T-cell (primary cell): ENCODE measurements around the gene SNAPC2. TPM values are rescaled to one million over a fixed set of nuclear protein-coding genes. Genes with fewer than 3 reads are reported as not detected.

Experiments used
- ATAC-seq, 4 experiments: fragments of 200-7000 bp in 3 of 4; fragments of 150-1000 bp in 1 of 4; cut with Tn5 transposase; replicated peaks in 1 of 4; 1 replicate in 3 of 4; 2 replicates in 1 of 4; pipeline ENCODE4 v1.10.0; 2021; ENCODE audit warnings: moderate library complexity in 3 of 4, mild to moderate bottlenecking in 2 of 4, moderate number of reproducible peaks in 1 of 4
- CTCF ChIA-PET, 2 donors: fragments of 300-600 bp; sonication (Branson Sonifier 250); formaldehyde crosslinking; loops; one replicate each; lab custom pipeline; 2022; ENCODE audit warnings: antibody characterized with exemption in 2 of 2; lab: Charles Lee
- POLR2A ChIA-PET, 2 donors: fragments of 300-600 bp; sonication (Branson Sonifier 250); formaldehyde crosslinking; loops; one replicate each; lab custom pipeline; 2022; ENCODE audit warnings: antibody characterized with exemption in 2 of 2; lab: Charles Lee
- DNase-seq, 35 experiments: peaks; one replicate each; pipeline versions ENCODE4 v3.0.0 to v3.0.0-alpha.2; 2013 to 2023
- H3K27ac ChIP-seq: one replicate; pipeline ENCODE4 v1.5.1; 2013; ENCODE audit warnings: low read length
- H3K27me3 ChIP-seq, 2 experiments: replicated peaks in 1 of 2; 1 replicate in 1 of 2; 2 replicates in 1 of 2; pipeline versions ENCODE4 v1.6.1 to v1.7.0; 2013; ENCODE audit warnings: low read length in 1 of 2, mixed read lengths in 1 of 2; ENCODE audit not compliant: control insufficient read depth in 2 of 2, insufficient read depth in 2 of 2; ENCODE audit errors: extremely low read depth in 1 of 2
- H3K36me3 ChIP-seq, 2 donors: 1 replicate in 1 of 2; 2 replicates in 1 of 2; pipeline versions ENCODE4 v1.6.1 to v1.7.0; 2013; ENCODE audit warnings: low read length in 1 of 2; ENCODE audit not compliant: control insufficient read depth in 2 of 2, insufficient read depth in 1 of 2; ENCODE audit errors: extremely low read depth in 1 of 2
- H3K4me1 ChIP-seq, 2 experiments: 1 replicate in 1 of 2; 2 replicates in 1 of 2; pipeline versions ENCODE4 v1.6.1 to v1.7.0; 2013; ENCODE audit warnings: low read length in 2 of 2, mixed read lengths in 1 of 2; ENCODE audit not compliant: insufficient read depth in 2 of 2, control insufficient read depth in 1 of 2; ENCODE audit errors: extremely low read depth in 1 of 2
- H3K4me3 ChIP-seq, 2 donors: 1 replicate in 1 of 2; 2 replicates in 1 of 2; pipeline versions ENCODE4 v1.5.1 to v1.7.0; 2013; ENCODE audit warnings: mild to moderate bottlenecking in 2 of 2, low read length in 1 of 2, moderate library complexity in 1 of 2; ENCODE audit not compliant: control insufficient read depth in 1 of 2; ENCODE audit errors: extremely low read depth in 1 of 2
- H3K9me3 ChIP-seq: 2 replicates; pipeline ENCODE4 v1.7.0; 2013
- H3K27ac Mint-ChIP-seq, 2 donors: one replicate each; pipeline ENCODE4 v1.8.0; 2020 to 2021; ENCODE audit warnings: mild to moderate bottlenecking in 2 of 2, mixed read lengths in 2 of 2
- H3K27me3 Mint-ChIP-seq, 2 donors: one replicate each; pipeline ENCODE4 v1.8.0; 2021 to 2022; ENCODE audit warnings: mixed read lengths in 2 of 2
- H3K36me3 Mint-ChIP-seq: one replicate; pipeline ENCODE4 v1.8.0; 2021; ENCODE audit warnings: mixed read lengths
- H3K4me1 Mint-ChIP-seq, 3 donors: one replicate each; pipeline ENCODE4 v1.8.0; 2020 to 2022; ENCODE audit warnings: mixed read lengths in 3 of 3, mild to moderate bottlenecking in 1 of 3
- H3K4me3 Mint-ChIP-seq, 3 donors: one replicate each; pipeline ENCODE4 v1.8.0; 2020 to 2022; ENCODE audit warnings: mild to moderate bottlenecking in 3 of 3, mixed read lengths in 3 of 3, moderate library complexity in 3 of 3
- H3K9me3 Mint-ChIP-seq, 3 donors: one replicate each; pipeline ENCODE4 v1.8.0; 2020 to 2022; ENCODE audit warnings: mixed read lengths in 3 of 3
- WGBS: methylation state at CpG from one replicate; pipeline ENCODE4 v1.1.5; 2013; ENCODE audit warnings: missing lambda C conversion rate; ENCODE audit not compliant: insufficient coverage; 5-methylcytosine and 5-hydroxymethylcytosine counted together
- total RNA-seq, 35 experiments: library from RNA in 6 of 35; stranded (reverse) in 6 of 35; fragments of 120-200 nt in 1 of 35; gene quantifications; one replicate each; pipeline versions ENCODE4 v1.2.1 to v1.2.4 and lab custom pipeline; 2013 to 2026

Gene SNAPC2
- total RNA-seq, 5 donors from 2014 or later (not counting 1 experiment from before 2014, with no cell fraction given) = 9.0 to 22.9 (median 18.6) TPM

- peaks cover 26 to 29% (median 27%) of the 10 kb centered on the region in 3 donors for H3K4me1 Mint-ChIP-seq
- no peak for DNase-seq
- CTCF ChIA-PET = no interaction called here
- H3K27me3 Mint-ChIP-seq = no peaks in the 10 kb centered on the region
- H3K4me3 Mint-ChIP-seq = no peak overlapping the region
- Histone ChIP-seq H3K27ac (no peak overlapping the region), H3K4me1 (peaks cover 6 to 54% of the 10 kb centered on the region in 2 experiments), H3K36me3 (peaks cover 23 to 42% of the 10 kb centered on the region in 2 donors), H3K9me3 (no peaks in the 10 kb centered on the region), H3K27me3 (no peaks in the 10 kb centered on the region), H3K4me3 (no peak overlapping the region)
- H3K27ac Mint-ChIP-seq = no peak overlapping the region
- POLR2A ChIA-PET = no interaction called here
- 95% methylated on average over 9 of the region's 11 CpGs for WGBS
- H3K9me3 Mint-ChIP-seq = no peaks in the 10 kb centered on the region
- no peak for ATAC-seq
- H3K36me3 Mint-ChIP-seq = peaks cover 21% of the 10 kb centered on the region
Measured at GRCh38 chr19:7907544-7907943, 12.6 kb upstream of the SNAPC2 start.

DNA sequence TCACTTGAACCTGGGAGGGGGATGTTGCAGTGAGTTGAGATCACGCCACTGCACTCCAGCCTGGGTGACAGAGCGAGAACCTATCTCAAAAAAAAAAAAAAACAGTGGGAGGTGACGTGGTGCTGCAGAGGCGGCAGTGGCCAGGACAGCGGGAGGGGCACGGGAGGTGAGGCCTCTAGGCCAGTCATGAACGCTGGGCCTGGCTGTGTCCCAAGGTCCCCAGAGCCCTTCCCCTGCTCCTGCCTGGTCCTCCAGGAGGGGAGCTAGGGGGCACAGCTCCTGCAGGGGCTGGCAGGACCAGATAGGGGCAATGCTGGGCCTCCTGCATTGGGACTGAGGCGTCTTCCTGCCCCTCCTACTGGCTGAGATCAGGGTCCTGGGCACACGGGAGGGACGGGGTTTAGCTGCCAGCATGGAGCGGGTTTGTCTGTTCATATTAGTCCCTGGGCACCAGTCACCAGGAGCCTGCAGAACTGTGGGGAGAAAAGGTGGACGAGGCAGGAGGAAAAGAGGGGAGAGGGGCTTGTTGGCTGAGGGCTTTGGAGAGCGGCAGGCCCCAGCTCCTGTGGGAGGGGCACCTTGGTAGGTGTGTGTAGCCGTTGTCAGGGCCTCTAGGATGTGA, 11.9 kb upstream of the SNAPC2 start:
- ChIA-PET CTCF (no interaction called here), POLR2A (interaction anchor here in 1 of 2 donors (0.9 kb wide), 1 partner anchor 278 kb away, joined by 3 read pairs; the partner anchor contains the start of gene PET100)
- H3K27me3 Mint-ChIP-seq = peaks cover 0 to 1% of the 10 kb centered on the region in 2 donors
- H3K36me3 Mint-ChIP-seq = peaks cover 27% of the 10 kb centered on the region
- H3K4me3 Mint-ChIP-seq = no peak overlapping the region
- peaks cover 23 to 45% of the 10 kb centered on the region in 2 donors for H3K36me3 ChIP-seq
- DNase-seq = no peak
- no peaks in the 10 kb centered on the region for H3K9me3 ChIP-seq
- no peak overlapping the region for H3K27ac Mint-ChIP-seq
- peaks cover 20 to 25% (median 23%) of the 10 kb centered on the region in 3 donors for H3K4me1 Mint-ChIP-seq
- H3K4me3 ChIP-seq = no peak overlapping the region
- 87% methylated on average over 10 of the region's 14 CpGs for WGBS
- no peak overlapping the region for H3K27ac ChIP-seq
- no peak for ATAC-seq
- no peaks in the 10 kb centered on the region for H3K9me3 Mint-ChIP-seq
- peaks cover 6 to 47% of the 10 kb centered on the region in 2 experiments for H3K4me1 ChIP-seq
- H3K27me3 ChIP-seq = no peaks in the 10 kb centered on the region

DNA sequence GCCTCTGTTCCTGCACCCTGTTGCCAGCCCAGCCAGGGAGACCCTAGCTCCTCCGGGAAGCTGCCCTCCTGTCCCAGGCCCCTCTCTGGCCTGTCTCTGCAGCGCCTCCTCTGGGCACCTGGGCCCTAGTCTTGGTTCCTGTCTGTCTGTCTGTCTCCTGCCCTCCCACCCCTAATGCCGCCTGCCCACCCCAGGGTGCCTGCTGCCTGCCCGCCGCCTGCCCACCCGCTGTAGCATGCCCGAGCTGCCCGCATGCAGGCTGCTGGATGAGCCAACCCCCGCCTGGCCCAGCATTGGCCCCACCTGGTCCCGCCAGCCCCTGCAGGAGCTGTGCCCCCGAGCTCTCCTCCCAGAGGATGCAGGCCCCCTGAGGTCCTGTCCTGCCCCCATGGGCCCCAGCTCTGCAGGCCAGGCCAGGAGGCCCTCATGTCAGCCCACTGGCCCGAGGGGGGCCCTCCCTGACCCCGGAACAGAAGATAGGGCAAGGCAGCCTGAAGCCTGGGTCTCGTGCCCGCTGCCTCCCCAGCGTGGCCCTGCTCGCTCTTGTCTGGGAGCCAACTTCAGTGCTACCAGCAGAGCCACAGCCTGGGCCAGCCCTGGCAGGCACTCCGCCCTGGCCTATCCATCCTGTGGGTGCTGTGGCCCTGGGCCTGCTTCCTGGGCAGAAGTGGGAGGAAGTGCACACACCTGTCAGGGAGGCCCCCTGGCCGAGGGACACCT, 11.2 kb upstream of the SNAPC2 start:
- no peak overlapping the region for H3K4me3 Mint-ChIP-seq
- Histone ChIP-seq H3K9me3 (no peaks in the 10 kb centered on the region), H3K27me3 (no peaks in the 10 kb centered on the region), H3K4me1 (peaks cover 6 to 45% of the 10 kb centered on the region in 2 experiments), H3K36me3 (peaks cover 23 to 45% of the 10 kb centered on the region in 2 donors), H3K4me3 (no peak overlapping the region), H3K27ac (no peak overlapping the region)
- H3K27me3 Mint-ChIP-seq = peaks cover 0 to 1% of the 10 kb centered on the region in 2 donors
- no peak for DNase-seq
- 95% methylated on average over 18 of the region's 19 CpGs for WGBS
- H3K9me3 Mint-ChIP-seq = no peaks in the 10 kb centered on the region
- peaks cover 29% of the 10 kb centered on the region for H3K36me3 Mint-ChIP-seq
- ATAC-seq = no peak
- peaks cover 20 to 21% (median 21%) of the 10 kb centered on the region in 3 donors for H3K4me1 Mint-ChIP-seq
- CTCF ChIA-PET = no interaction called here
- no peak overlapping the region for H3K27ac Mint-ChIP-seq
- POLR2A ChIA-PET = interaction anchor here in 1 of 2 donors (0.9 kb wide), 1 partner anchor 279 kb away, joined by 3 read pairs; the partner anchor contains the start of gene PET100

DNA sequence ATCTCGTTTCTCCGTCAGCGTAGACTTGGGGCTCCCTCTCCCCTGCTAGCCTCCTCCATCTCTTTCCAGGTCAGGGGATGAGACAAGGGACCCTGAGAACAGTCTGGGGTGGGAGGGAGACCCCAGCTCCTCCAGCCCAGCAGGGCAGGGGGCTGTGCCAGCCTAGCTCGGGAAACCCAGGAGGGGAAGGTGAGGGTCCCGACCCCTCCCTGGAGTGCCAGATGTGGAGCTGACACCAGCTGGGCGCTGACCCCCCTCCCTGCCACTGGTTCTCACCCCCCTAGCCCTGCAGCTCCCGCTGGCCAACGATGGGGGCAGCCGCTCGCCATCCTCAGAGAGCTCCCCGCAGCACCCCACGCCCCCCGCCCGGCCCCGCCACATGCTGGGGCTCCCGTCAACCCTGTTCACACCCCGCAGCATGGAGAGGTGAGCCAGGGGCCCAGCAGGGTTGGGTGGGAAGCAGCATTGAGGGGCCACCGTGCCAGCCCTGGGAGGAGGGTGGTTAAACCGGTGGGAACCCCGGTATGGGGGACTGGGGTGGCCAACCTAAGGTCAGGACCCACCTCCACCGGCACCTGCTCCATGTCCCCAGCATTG, 10.6 kb upstream of the SNAPC2 start:
- WGBS = 97% methylated on average over 11 of the region's 21 CpGs
- Histone ChIP-seq H3K4me3 (no peak overlapping the region), H3K4me1 (peaks cover 6 to 40% of the 10 kb centered on the region in 2 experiments), H3K9me3 (no peaks in the 10 kb centered on the region), H3K27ac (no peak overlapping the region), H3K36me3 (peaks cover 23 to 45% of the 10 kb centered on the region in 2 donors), H3K27me3 (peaks cover 0 to 5% of the 10 kb centered on the region in 2 experiments)
- ChIA-PET CTCF (no interaction called here), POLR2A (no interaction called here)
- Mint-ChIP-seq H3K36me3 (peaks cover 29% of the 10 kb centered on the region), H3K4me1 (peaks cover 18 to 19% (median 18%) of the 10 kb centered on the region in 3 donors), H3K9me3 (no peaks in the 10 kb centered on the region), H3K27me3 (peaks cover 0 to 5% of the 10 kb centered on the region in 2 donors), H3K27ac (no peak overlapping the region), H3K4me3 (no peak overlapping the region)
- ATAC-seq (no peak), DNase-seq (no peak)

DNA sequence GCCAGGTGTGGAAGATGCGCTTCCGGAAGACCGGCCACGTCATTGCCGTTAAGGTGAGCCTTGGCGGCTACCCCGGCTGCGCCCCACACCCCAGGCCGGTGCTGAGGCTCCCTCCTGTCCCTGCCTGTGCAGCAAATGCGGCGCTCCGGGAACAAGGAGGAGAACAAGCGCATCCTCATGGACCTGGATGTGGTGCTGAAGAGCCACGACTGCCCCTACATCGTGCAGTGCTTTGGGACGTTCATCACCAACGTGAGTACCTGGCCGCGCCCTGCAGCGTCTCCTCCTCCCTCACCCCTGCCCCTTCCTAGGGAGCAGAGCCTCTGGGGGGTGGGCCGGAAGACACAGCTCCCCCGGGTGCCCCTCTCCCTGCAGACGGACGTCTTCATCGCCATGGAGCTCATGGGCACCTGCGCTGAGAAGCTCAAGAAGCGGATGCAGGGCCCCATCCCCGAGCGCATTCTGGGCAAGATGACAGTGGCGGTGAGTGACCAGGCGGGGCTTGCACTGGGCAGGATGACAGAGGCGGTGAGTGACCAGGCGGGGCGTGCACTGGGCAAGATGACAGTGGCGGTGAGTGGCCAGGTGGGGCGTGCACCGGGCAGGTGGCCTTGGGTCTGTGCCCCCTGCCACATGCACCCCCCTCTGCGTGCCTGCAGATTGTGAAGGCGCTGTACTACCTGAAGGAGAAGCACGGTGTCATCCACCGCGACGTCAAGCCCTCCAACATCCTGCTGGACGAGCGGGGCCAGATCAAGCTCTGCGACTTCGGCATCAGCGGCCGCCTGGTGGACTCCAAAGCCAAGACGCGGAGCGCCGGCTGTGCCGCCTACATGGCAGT, 9.6 kb upstream of the SNAPC2 start:
- POLR2A ChIA-PET = interaction anchor here in 1 of 2 donors (0.7 kb wide), 1 partner anchor 1422 kb away, joined by 4 read pairs; no protein-coding TSS in a partner anchor
- 97% methylated on average over 37 of the region's 54 CpGs for WGBS

More for the DNA sequence above, 9.6 kb upstream of the SNAPC2 start:
- peaks cover 23 to 45% of the 10 kb centered on the region in 2 donors for H3K36me3 ChIP-seq
- H3K9me3 ChIP-seq = no peaks in the 10 kb centered on the region
- H3K4me3 ChIP-seq = no peak overlapping the region
- CTCF ChIA-PET = no interaction called here
- DNase-seq (no peak), ATAC-seq (no peak)
- Mint-ChIP-seq H3K4me1 (peaks cover 8 to 14% (median 11%) of the 10 kb centered on the region in 3 donors), H3K36me3 (peaks cover 24% of the 10 kb centered on the region), H3K27me3 (peaks cover 3 to 13% of the 10 kb centered on the region in 2 donors), H3K9me3 (no peaks in the 10 kb centered on the region), H3K4me3 (no peak overlapping the region), H3K27ac (no peak overlapping the region)
- H3K4me1 ChIP-seq = peaks cover 0 to 34% of the 10 kb centered on the region in 2 experiments
- H3K27ac ChIP-seq = no peak overlapping the region
- H3K27me3 ChIP-seq = peaks cover 0 to 15% of the 10 kb centered on the region in 2 experiments
